HG02870 (cell line): Measurements from ENCODE around the gene MAP3K1.

Source experiments
- ATAC-seq: cut with Tn5 transposase; IDR thresholded peaks from one replicate; pipeline ENCODE4 v1.9.1; 2021; ENCODE audit warnings: mild to moderate bottlenecking, moderate library complexity; ENCODE audit not compliant: unreplicated experiment

MAP3K1 gene

GRCh38 chr5:56845277-56845676 lies 29.9 kb downstream of the MAP3K1 start:
- ATAC-seq = no peak

GRCh38 chr5:56845904-56846480 lies 30.6 kb downstream of the MAP3K1 start:
- no peak for ATAC-seq

DNA sequence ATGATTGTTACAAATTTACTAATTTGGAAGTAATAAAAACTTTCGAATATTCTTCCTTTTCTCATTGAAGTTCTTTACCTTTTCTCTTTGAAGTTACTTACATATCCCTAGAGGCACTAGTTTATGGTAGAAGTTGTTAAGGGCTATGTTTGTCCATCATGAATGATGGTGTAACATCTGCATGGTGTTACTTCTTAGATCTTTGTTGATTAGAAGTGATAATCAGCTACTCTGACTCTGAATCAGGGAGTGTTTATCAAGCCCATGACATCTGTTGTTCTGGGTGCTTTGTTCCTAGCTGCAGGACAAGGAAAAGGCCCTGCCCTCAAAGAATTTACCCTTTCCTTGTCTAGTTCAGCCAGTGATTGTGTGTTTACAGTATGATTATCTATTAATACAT lies 32.9 kb downstream of the MAP3K1 start:
- no peak for ATAC-seq

GRCh38 chr5:56849671-56850070 lies 34.3 kb downstream of the MAP3K1 start:
- no peak for ATAC-seq

DNA sequence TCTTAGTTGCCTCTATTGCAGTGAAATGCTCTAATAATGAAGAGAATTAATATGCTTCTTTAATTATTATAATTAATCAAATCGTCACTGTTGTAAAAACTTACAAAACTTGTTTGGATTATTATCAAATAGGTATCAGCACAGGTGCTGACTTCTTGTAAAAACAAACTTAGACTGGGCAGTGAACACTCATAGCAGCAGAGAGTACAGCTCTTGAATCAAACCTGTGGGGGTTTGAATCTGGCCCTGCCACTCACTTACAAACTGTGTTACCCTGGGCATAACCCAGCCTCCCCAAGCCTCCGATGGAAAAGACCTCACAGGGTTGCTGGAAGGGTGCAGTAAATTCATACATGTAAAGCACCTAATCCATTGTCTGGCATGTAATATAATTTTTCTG lies 35.1 kb downstream of the MAP3K1 start:
- ATAC-seq = no peak

GRCh38 chr5:56851258-56851941 lies 36.1 kb downstream of the MAP3K1 start:
- no peak for ATAC-seq

- ATAC-seq = no peak
Observed at GRCh38 chr5:56852228-56853000, 37.1 kb downstream of the MAP3K1 start.

- no peak for ATAC-seq
Observed at GRCh38 chr5:56853698-56854097, 38.3 kb downstream of the MAP3K1 start.

DNA sequence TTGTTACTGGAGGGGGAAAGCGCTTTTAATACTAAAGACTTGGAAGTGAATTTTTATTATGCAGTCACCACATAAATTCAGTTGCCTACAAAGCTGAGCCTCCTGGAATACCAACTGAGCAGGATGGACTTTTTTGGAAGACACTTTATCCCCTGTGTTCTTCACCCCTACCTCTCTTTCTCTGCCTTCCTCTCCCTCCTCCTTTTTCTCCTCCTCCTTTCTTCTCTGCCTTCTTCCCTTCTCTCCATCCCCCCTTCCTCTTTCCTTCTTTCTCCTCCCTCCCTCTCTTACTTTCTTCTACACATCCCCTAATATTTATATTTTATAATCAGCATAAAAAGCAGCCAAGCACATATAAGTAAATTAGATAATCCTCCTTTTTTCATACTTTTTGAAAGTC lies 39.6 kb downstream of the MAP3K1 start:
- no peak for ATAC-seq

- no peak for ATAC-seq
Observed at GRCh38 chr5:56856541-56857178, 41.3 kb downstream of the MAP3K1 start.

- no peak for ATAC-seq
Observed at GRCh38 chr5:56858777-56859442, 43.6 kb downstream of the MAP3K1 start.

GRCh38 chr5:56861893-56862485 lies 46.6 kb downstream of the MAP3K1 start:
- no peak for ATAC-seq

- no peak for ATAC-seq
Observed at GRCh38 chr5:56862909-56863308, 47.6 kb downstream of the MAP3K1 start.

GRCh38 chr5:56871777-56872176 lies 56.4 kb downstream of the MAP3K1 start:
- ATAC-seq = no peak

DNA sequence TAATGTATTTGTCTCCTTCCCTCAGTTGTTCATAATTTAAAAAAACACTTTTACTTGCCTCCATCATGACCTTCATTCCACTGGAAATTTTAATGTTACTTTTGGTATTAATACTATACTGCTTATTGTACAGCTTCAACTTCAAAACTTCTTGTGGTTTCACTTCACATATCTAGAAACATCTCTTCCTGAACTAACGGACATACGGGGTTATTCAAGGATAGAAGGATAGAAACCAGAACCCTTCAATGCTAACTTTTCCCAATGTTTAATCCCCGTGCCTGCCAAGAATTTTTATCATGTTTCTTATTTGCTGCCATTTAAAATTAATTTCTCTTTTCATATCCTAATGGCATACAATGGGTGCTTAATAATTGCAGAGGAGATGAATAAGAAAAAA lies 57.7 kb downstream of the MAP3K1 start:
- no peak for ATAC-seq

- no peak for ATAC-seq
Observed at GRCh38 chr5:56876327-56876726, 61.0 kb downstream of the MAP3K1 start.

- no peak for ATAC-seq
Observed at GRCh38 chr5:56881571-56881970, 66.2 kb downstream of the MAP3K1 start.

DNA sequence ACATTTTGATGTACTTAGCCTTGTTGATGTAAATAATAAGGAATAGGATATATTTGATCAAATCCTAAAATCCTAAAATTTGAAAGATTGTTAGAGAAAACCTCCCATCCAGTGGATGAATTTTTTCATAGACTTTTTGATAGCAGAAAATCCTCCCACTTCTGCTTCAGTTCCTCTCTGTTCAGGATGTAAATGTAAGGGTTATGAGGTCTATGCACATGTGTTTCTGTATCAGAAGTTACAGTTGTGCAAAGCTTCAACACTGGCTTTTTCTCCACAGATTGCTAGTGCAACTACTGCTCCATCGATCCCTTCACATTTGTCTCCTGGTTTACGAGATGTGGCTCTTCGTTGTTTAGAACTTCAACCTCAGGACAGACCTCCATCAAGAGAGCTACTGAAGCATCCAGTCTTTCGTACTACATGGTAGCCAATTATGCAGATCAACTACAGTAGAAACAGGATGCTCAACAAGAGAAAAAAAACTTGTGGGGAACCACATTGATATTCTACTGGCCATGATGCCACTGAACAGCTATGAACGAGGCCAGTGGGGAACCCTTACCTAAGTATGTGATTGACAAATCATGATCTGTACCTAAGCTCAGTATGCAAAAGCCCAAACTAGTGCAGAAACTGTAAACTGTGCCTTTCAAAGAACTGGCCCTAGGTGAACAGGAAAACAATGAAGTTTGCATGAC lies 78.1 kb downstream of the MAP3K1 start:
- no peak for ATAC-seq

- no peak for ATAC-seq
Observed at GRCh38 chr5:56896763-56897162, 81.4 kb downstream of the MAP3K1 start.

DNA sequence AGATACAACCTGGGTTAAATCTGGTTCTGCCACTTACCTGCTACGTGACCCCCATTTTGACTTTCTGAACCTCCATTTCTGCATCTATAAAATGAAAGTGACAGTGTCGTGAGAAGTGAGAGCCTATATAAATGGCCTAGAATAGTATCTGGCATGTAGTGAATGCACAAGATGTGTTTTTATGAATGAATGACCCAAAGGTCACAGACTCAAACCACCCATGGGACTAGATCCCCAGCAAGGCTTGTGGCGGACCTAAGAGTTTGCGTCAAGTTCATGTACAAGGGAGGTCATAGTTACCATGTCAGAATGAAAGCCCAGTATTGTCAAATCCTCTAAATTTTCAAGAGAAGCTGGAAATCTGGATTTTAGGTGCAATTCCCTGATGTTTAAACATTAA lies 82.9 kb downstream of the MAP3K1 start:
- no peak for ATAC-seq
